HG03045 (cell line): Measurements from ENCODE around the gene ALLC.

ENCODE experiments used
- ATAC-seq: cut with Tn5 transposase; IDR thresholded peaks from one replicate; pipeline ENCODE4 v1.9.1; 2021; ENCODE audit warnings: mild to moderate bottlenecking, moderate library complexity; ENCODE audit not compliant: unreplicated experiment

The ALLC gene

GRCh38 chr2:3742743-3743508, 84.9 kb downstream of the ALLC start:
- no peak for ATAC-seq

GRCh38 chr2:3743951-3744555, 86.1 kb downstream of the ALLC start:
- ATAC-seq = no peak

- ATAC-seq = no peak
Observed at GRCh38 chr2:3745920-3746319, 87.9 kb downstream of the ALLC start.

- ATAC-seq = no peak
Observed at GRCh38 chr2:3747032-3747654, 89.1 kb downstream of the ALLC start.

- ATAC-seq = no peak
Observed at GRCh38 chr2:3747826-3748225, 89.8 kb downstream of the ALLC start.

GRCh38 chr2:3749201-3749600, 91.2 kb downstream of the ALLC start:
- ATAC-seq = no peak

- ATAC-seq = no peak
Observed at GRCh38 chr2:3751251-3751650, 93.3 kb downstream of the ALLC start.

- ATAC-seq = no peak
Observed at GRCh38 chr2:3751806-3752205, 93.8 kb downstream of the ALLC start.
